ENCODE measurements around the gene CDX1. TPM values are rescaled to one million over a fixed set of nuclear protein-coding genes. Genes with fewer than 3 reads are reported as not detected.
A peak's percentile ranks its signal among the peaks of the same experiment; 100 is the strongest.

CDX1 gene
- total RNA-seq, 2 experiments from 2014 or later = not detected

DNA sequence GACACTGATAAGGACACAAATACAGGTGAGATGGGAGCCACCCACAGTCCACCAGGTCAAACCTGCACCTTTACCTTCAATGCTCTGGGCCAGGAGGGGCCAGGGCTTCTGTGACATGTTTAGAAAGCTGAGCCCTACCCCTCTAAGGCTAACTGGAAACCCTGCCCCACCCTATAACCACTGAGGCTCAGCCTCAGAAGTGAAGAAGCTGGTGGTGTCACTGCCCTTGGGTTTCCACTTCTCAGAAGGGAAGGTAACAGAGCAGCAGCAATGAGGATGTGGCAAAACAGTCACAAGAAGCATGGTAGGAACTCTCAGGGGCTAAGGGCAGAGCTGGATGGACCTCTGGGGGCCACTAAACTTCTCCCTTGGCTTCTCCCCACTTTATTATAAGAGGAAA, 17.0 kb upstream of the CDX1 start:
- no peaks in the 10 kb centered on the region for H3K36me3 Mint-ChIP-seq (ENCODE audit: low read depth)
- no peak overlapping the region for H3K27ac Mint-ChIP-seq

DNA sequence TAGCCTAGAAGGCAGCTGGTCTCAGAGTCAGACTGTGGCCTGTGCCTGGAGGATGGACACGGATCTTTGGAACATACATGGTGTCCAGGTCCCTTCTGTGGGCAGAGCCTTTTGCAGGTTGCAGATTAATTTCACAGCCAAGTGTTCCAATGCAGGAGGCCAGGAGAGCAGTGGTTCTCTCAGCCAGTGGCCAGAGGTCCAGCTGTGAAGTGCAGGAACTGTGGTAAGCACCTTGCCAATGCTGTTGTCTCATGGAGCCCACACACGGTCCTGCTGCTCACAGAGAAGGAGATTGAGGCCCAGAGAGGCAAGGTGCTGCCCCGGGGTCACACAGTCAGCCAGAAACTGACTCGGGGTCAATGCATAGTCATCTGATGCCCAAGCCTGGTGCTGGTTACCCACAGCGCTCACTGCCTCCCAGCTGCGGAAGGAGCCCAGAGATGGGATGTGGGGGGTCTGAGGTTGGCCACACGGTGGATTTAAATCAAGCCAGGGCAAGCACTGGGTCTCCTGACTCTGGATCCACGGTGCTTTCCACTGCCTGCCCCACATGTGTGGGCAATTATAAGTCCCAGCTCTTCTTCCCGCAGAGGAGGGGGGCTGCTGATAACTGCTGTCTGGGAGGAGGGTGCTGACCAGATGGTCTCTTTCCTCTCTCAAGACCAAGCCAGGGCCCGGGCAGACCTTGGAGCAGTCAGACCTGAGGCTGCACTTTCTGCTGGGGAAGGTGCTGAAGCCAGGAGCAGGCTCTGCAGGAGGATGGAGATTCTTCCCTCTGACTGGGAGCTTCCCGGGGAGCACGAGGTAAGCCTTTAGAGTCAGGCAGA, 13.7 kb upstream of the CDX1 start:
- ATAC-seq (no peak), DNase-seq (no peak)
- ChIA-PET CTCF (interaction anchor here (0.7 kb wide), 1 partner anchor 70 kb away, joined by 3 read pairs; no protein-coding TSS in a partner anchor), POLR2A (no interaction called here)
- no peaks in the 10 kb centered on the region for H3K36me3 Mint-ChIP-seq (ENCODE audit: low read depth)
- peaks cover 5% of the 10 kb centered on the region for H3K4me1 Mint-ChIP-seq
- H3K9me3 Mint-ChIP-seq (ENCODE audit: low read depth) = no peaks in the 10 kb centered on the region
- no peak overlapping the region for H3K27ac Mint-ChIP-seq
- intact Hi-C loops (cut with DNase I, micrococcal nuclease) = no loop called here
- H3K27me3 Mint-ChIP-seq = peaks cover 19% of the 10 kb centered on the region
- H3K4me3 Mint-ChIP-seq = no peak overlapping the region

More for the DNA sequence above, 17.0 kb upstream of the CDX1 start:
- CTCF ChIA-PET = interaction anchor here (0.8 to 1.2 kb wide), 2 partner anchors 11 to 301 kb away, joined by 3 read pairs; no protein-coding TSS in a partner anchor
- no peaks in the 10 kb centered on the region for H3K4me1 Mint-ChIP-seq
- H3K4me3 Mint-ChIP-seq = no peak overlapping the region
- POLR2A ChIA-PET = no interaction called here
- no peaks in the 10 kb centered on the region for H3K9me3 Mint-ChIP-seq (ENCODE audit: low read depth)
- H3K27me3 Mint-ChIP-seq = peaks cover 4% of the 10 kb centered on the region
- no peak for DNase-seq
- intact Hi-C loops (cut with DNase I, micrococcal nuclease) = no loop called here
- ATAC-seq = no peak

- intact Hi-C loops (cut with DNase I, micrococcal nuclease) = no loop called here
- H3K36me3 Mint-ChIP-seq (ENCODE audit: low read depth) = no peaks in the 10 kb centered on the region
- POLR2A ChIA-PET = no interaction called here
- peaks cover 19% of the 10 kb centered on the region for H3K27me3 Mint-ChIP-seq
- DNase-seq (no peak), ATAC-seq (no peak)
- H3K4me1 Mint-ChIP-seq = peaks cover 5% of the 10 kb centered on the region
- no peak overlapping the region for H3K4me3 Mint-ChIP-seq
- CTCF ChIA-PET = interaction anchor here (0.7 kb wide), 1 partner anchor 69 kb away, joined by 3 read pairs; no protein-coding TSS in a partner anchor
- no peaks in the 10 kb centered on the region for H3K9me3 Mint-ChIP-seq (ENCODE audit: low read depth)
- H3K27ac Mint-ChIP-seq = no peak overlapping the region
These were observed 13.1 kb upstream of the CDX1 start for GRCh38 chr5:150153483-150153882.

DNA sequence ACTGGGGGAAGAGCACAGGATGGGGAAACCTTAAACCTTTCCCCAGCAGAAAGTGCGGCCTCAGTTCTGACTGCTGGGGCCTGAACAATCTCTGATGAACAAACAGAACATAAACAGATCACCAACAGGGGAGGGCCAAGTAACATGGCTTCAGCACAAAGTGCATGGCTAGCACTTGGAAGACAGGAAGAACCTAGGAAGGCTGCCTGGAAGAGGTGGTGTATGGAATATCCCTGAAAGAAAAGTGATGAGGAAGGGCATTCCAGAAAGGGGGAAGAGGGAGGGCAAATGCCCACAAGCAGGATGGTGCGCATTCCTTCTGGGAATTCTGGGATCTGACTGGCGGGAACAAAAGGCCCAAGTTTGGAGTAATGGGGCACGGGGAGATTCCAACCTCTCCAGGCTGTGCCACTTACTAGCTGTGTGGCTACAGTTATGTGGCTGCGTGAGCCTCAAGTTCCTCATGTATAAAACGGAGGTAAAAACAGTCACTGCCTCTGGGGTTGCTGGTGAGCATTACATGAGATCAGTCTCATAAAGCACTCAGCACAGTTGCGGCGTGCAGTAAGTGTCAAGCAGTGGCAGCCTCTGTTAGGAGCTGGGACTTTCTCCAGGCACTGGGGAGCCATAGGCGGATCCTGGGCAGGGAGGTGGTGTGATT, 12.5 kb upstream of the CDX1 start:
- H3K4me3 Mint-ChIP-seq = no peak overlapping the region
- DNase-seq = peak; percentile 19
- intact Hi-C loops (cut with DNase I, micrococcal nuclease) = no loop called here
- ATAC-seq = peak; percentile 41
- peaks cover 19% of the 10 kb centered on the region for H3K27me3 Mint-ChIP-seq
- H3K9me3 Mint-ChIP-seq (ENCODE audit: low read depth) = no peaks in the 10 kb centered on the region
- ChIA-PET CTCF (no interaction called here), POLR2A (no interaction called here)
- peaks cover 5% of the 10 kb centered on the region for H3K4me1 Mint-ChIP-seq
- no peak overlapping the region for H3K27ac Mint-ChIP-seq
- H3K36me3 Mint-ChIP-seq (ENCODE audit: low read depth) = no peaks in the 10 kb centered on the region

DNA sequence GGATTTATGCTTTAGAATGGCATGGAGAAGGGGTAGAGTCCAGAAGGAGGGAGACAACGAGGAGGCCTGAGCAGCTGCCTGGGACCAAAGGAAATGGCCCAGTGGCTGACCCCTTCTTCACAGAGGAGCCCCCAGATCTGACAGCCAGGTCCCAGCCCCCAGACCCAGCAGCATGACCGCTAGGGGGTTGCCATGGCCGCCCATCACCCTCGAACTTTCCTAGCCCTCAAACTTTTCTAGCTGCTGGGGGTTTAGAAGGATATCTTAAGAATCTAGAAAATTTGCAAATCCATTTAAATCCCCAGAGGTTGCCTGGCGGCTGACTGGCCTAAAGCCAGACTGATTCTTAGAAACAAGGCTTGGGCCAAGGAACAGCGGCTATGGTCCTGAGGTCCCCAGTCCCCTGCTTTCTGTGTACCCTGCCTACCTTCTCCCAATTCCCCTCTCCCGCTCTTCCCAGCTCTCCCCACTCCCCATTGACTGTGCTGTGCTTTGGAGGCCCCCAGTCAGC, 11.9 kb upstream of the CDX1 start:
- intact Hi-C loops (cut with DNase I, micrococcal nuclease) = no loop called here
- Mint-ChIP-seq H3K27ac (no peak overlapping the region), H3K36me3 (ENCODE audit: low read depth) (no peaks in the 10 kb centered on the region), H3K9me3 (ENCODE audit: low read depth) (no peaks in the 10 kb centered on the region), H3K4me3 (no peak overlapping the region), H3K4me1 (peaks cover 5% of the 10 kb centered on the region), H3K27me3 (peaks cover 19% of the 10 kb centered on the region)
- ChIA-PET POLR2A (no interaction called here), CTCF (no interaction called here)
- no peak for ATAC-seq
- no peak for DNase-seq

GRCh38 chr5:150155258-150156026, 11.1 kb upstream of the CDX1 start, which contains the start of gene PDGFRB:
TSS of gene PDGFRB (minus strand) at chr5:150155845. CDS start at chr5:150137047, 18,798 bp downstream.
- Mint-ChIP-seq H3K36me3 (ENCODE audit: low read depth) (no peaks in the 10 kb centered on the region), H3K4me1 (peaks cover 5% of the 10 kb centered on the region), H3K9me3 (ENCODE audit: low read depth) (no peaks in the 10 kb centered on the region), H3K27me3 (peaks cover 19% of the 10 kb centered on the region), H3K27ac (no peak within 1 kb of the TSS), H3K4me3 (peak within 1 kb of the TSS; percentile 56)
- CTCF ChIA-PET = no interaction called here
- intact Hi-C loops (cut with DNase I, micrococcal nuclease) = no loop called here
- peak; percentile 31 for DNase-seq
- POLR2A ChIA-PET = no interaction called here
- ATAC-seq = peak; percentile 59

DNA sequence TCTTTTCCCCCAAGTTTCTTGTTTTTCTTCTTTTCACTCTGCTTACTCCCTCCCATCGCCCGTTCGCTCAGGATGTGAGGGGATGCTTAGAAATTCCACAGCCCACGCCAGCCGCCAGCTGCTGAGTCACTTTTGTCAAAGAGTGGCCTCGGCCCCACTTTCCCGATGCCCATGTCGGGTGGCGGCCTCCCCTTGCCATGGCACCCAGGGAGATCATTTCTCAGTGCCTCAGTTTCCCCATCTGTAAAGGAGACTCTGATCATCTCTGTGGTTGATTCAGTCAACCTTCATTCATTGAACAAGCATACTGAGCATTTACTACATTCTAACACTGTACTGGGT, 10.6 kb upstream of the CDX1 start:
- POLR2A ChIA-PET = no interaction called here
- CTCF ChIA-PET = no interaction called here
- ATAC-seq = no peak
- no peaks in the 10 kb centered on the region for H3K9me3 Mint-ChIP-seq (ENCODE audit: low read depth)
- intact Hi-C loops (cut with DNase I, micrococcal nuclease) = no loop called here
- H3K27ac Mint-ChIP-seq = no peak overlapping the region
- H3K4me1 Mint-ChIP-seq = peaks cover 5% of the 10 kb centered on the region
- no peak for DNase-seq
- H3K4me3 Mint-ChIP-seq = peak overlapping the region; percentile 56
- peaks cover 19% of the 10 kb centered on the region for H3K27me3 Mint-ChIP-seq
- H3K36me3 Mint-ChIP-seq (ENCODE audit: low read depth) = no peaks in the 10 kb centered on the region

GRCh38 chr5:150156540-150156939, 10.0 kb upstream of the CDX1 start:
- intact Hi-C loops (cut with DNase I, micrococcal nuclease) = no loop called here
- no peak overlapping the region for H3K27ac Mint-ChIP-seq
- ChIA-PET CTCF (interaction anchor here (0.7 kb wide), 1 partner anchor 1474 kb away, joined by 3 read pairs; no protein-coding TSS in a partner anchor), POLR2A (no interaction called here)
- H3K27me3 Mint-ChIP-seq = peaks cover 19% of the 10 kb centered on the region
- no peaks in the 10 kb centered on the region for H3K36me3 Mint-ChIP-seq (ENCODE audit: low read depth)
- peaks cover 5% of the 10 kb centered on the region for H3K4me1 Mint-ChIP-seq
- no peaks in the 10 kb centered on the region for H3K9me3 Mint-ChIP-seq (ENCODE audit: low read depth)
- no peak for ATAC-seq
- H3K4me3 Mint-ChIP-seq = no peak overlapping the region
- DNase-seq = no peak

- no peaks in the 10 kb centered on the region for H3K9me3 Mint-ChIP-seq (ENCODE audit: low read depth)
- peaks cover 19% of the 10 kb centered on the region for H3K27me3 Mint-ChIP-seq
- intact Hi-C loops (cut with DNase I, micrococcal nuclease) = no loop called here
- H3K4me1 Mint-ChIP-seq = peaks cover 5% of the 10 kb centered on the region
- no peak overlapping the region for H3K27ac Mint-ChIP-seq
- no peak overlapping the region for H3K4me3 Mint-ChIP-seq
- no peak for DNase-seq
- POLR2A ChIA-PET = no interaction called here
- CTCF ChIA-PET = interaction anchor here (0.7 kb wide), 1 partner anchor 1473 kb away, joined by 3 read pairs; no protein-coding TSS in a partner anchor
- no peaks in the 10 kb centered on the region for H3K36me3 Mint-ChIP-seq (ENCODE audit: low read depth)
- ATAC-seq = no peak
These were observed 9.4 kb upstream of the CDX1 start for GRCh38 chr5:150157168-150157567.

- CTCF ChIA-PET = no interaction called here
These were observed 8.2 kb upstream of the CDX1 start for GRCh38 chr5:150158170-150158949.

GRCh38 chr5:150159031-150159430, 7.5 kb upstream of the CDX1 start:
- no peak for DNase-seq
- Mint-ChIP-seq H3K36me3 (ENCODE audit: low read depth) (no peaks in the 10 kb centered on the region), H3K27ac (no peak overlapping the region), H3K4me3 (no peak overlapping the region), H3K4me1 (peaks cover 5% of the 10 kb centered on the region), H3K9me3 (ENCODE audit: low read depth) (no peaks in the 10 kb centered on the region), H3K27me3 (peaks cover 17% of the 10 kb centered on the region)
- ChIA-PET CTCF (interaction anchor here (0.7 to 1.1 kb wide), 3 partner anchors 14 to 16 kb away, joined by 4 to 5 read pairs (median 4); no protein-coding TSS in a partner anchor), POLR2A (no interaction called here)
- ATAC-seq = no peak
- intact Hi-C loops (cut with DNase I, micrococcal nuclease) = no loop called here

More at GRCh38 chr5:150158170-150158949, 8.2 kb upstream of the CDX1 start:
- POLR2A ChIA-PET = no interaction called here
- no peak for ATAC-seq
- Mint-ChIP-seq H3K27me3 (peaks cover 19% of the 10 kb centered on the region), H3K4me3 (no peak overlapping the region), H3K4me1 (peaks cover 5% of the 10 kb centered on the region), H3K36me3 (ENCODE audit: low read depth) (no peaks in the 10 kb centered on the region), H3K27ac (no peak overlapping the region), H3K9me3 (ENCODE audit: low read depth) (no peaks in the 10 kb centered on the region)
- no peak for DNase-seq
- intact Hi-C loops (cut with DNase I, micrococcal nuclease) = no loop called here
